ENCODE results near the gene CXCL13.

GRCh38 chr4:77617203-77617602 lies 11.6 kb downstream of the CXCL13 start:
- no peak for TF ChIP-seq CTCF (IDR thresholded peaks at IDR 0.05)
- no peak for TF ChIP-seq POLR2A (IDR thresholded peaks at IDR 0.05)
